Activated CD4-positive, alpha-beta T cell treated with anti-CD3 and anti-CD28 coated beads, Interleukin-2, amount 10 ng/mL, durations not matched to agents 7 days and 5 days (primary cell): ENCODE data around the gene WDR93. TPM values are rescaled to one million over a fixed set of nuclear protein-coding genes. Genes with fewer than 3 reads are reported as not detected.

Experiments used
- CTCF ChIA-PET: fragments of 350-600 bp; sonication (Branson Sonifier 250); formaldehyde crosslinking; loops from one replicate; lab custom pipeline; 2021; ENCODE audit warnings: antibody characterized with exemption; lab: Charles Lee
- POLR2A ChIA-PET: fragments of 350-600 bp; sonication (Branson Sonifier 250); formaldehyde crosslinking; loops from one replicate; lab custom pipeline; 2021; ENCODE audit warnings: antibody characterized with exemption; lab: Charles Lee
- DNase-seq: peaks from one replicate; pipeline ENCODE4 v3.0.0-alpha.2; 2020
- H3K27ac Mint-ChIP-seq: one replicate; pipeline ENCODE4 v1.8.0; 2021; ENCODE audit warnings: mild to moderate bottlenecking, moderate library complexity, mixed read lengths
- H3K27me3 Mint-ChIP-seq: one replicate; pipeline ENCODE4 v1.8.0; 2021; ENCODE audit warnings: mixed read lengths
- H3K36me3 Mint-ChIP-seq: one replicate; pipeline ENCODE4 v1.8.0; 2021; ENCODE audit warnings: low read depth, mixed read lengths
- H3K4me1 Mint-ChIP-seq: one replicate; pipeline ENCODE4 v1.8.0; 2021; ENCODE audit warnings: mixed read lengths
- H3K4me3 Mint-ChIP-seq: one replicate; pipeline ENCODE4 v1.8.0; 2021; ENCODE audit warnings: mild to moderate bottlenecking, moderate library complexity, mixed read lengths
- H3K9me3 Mint-ChIP-seq: one replicate; pipeline ENCODE4 v1.8.0; 2021; ENCODE audit warnings: mixed read lengths
- total RNA-seq, 2 experiments: library from RNA; stranded (reverse); gene quantifications; one replicate each; pipeline ENCODE4 v1.2.3, GENCODE V29; 2021

Gene WDR93
- total RNA-seq = not detected

DNA sequence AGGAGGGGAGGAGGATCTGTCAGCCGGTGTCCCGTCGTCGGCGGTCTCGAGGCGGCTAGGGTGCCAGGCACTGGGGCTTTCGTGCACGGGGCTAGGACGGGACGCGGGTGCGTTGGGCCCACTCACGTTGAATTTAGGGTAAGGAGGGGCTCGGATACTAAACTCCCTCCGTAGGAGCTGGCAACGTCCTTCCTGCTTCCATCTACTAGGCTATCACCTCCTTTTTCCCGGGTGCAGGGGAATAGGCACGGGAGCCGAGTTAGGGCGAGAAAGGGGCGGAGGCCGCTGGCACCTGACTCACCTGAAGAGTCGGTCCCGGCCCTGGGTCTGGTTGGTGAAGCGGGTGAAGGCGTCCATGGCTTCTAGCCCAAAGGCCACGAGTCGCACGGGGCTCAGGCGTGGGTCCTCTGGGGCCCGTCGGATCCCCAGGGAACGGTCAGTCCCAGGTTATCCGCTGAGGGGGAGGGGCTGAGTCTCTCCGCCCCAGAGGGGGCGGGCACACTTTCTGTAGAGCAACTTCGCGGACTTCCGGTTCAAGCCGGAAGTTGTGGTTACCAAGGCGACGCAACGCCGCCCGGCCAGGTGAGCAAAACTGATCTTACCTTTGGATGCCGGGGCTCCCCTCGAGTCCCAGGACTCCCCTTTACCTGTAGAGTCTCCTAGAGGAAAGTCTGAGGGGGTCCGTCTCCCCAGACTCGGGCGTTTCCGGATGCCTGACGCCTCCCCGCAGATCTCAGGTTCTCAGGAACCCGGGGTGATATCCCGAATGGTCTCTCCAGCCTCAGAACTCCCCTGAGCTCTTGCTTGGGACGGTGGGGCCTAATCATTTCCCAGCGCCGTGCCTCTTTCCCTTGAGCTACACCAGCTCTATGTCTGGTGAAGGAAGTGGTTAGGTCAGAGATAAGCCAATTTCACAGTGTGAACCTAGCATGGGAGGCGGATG is at the start of gene WDR93, which contains the start of gene PEX11A:
WDR93 (plus strand) TSS at position 536 of the 943 bp plus-strand sequence. CDS start 10,936 bp downstream, outside the sequence.
PEX11A (minus strand) TSS at position 479 of the 943 bp plus-strand sequence; CDS start at position 357, 122 bp downstream.
- Mint-ChIP-seq H3K4me3 (peak within 1 kb of the TSS; percentile 80), H3K27me3 (peaks cover 5% of the 10 kb centered on the region), H3K27ac (peak within 1 kb of the TSS; percentile 84), H3K9me3 (no peaks in the 10 kb centered on the region), H3K4me1 (peaks cover 22% of the 10 kb centered on the region), H3K36me3 (no peaks in the 10 kb centered on the region)
- DNase-seq = peak; percentile 83
- POLR2A ChIA-PET = no interaction called here
- CTCF ChIA-PET = interaction anchor here (0.6 to 1.2 kb wide), 3 partner anchors 15 to 462 kb away, joined by 3 read pairs; no protein-coding TSS in a partner anchor

DNA sequence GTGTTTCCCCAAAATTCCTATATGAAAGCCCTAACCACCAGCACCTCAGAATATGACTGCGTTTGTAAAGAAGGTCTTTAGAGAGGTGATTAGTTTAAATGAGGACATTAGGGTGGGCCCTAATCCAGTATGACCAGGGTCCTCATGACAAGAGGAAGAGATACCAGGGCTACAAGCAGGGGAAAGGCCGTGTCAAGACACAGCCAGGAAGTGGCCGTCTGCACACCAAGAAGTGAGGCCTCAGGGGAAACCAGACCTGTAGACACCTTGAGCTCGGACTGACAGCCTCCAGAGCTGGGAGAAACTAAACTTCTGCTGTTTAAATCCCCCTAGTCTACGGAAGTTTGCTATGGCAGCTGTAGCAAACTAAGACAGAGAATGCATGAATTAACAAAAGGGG is 49.6 kb upstream of the WDR93 start:
- no peaks in the 10 kb centered on the region for H3K36me3 Mint-ChIP-seq
- DNase-seq = no peak
- H3K27ac Mint-ChIP-seq = no peak overlapping the region
- ChIA-PET POLR2A (interaction anchor here (0.6 kb wide), 1 partner anchor 1439 kb away, joined by 4 read pairs; no protein-coding TSS in a partner anchor), CTCF (interaction anchor here (0.7 kb wide), 1 partner anchor 29 kb away, joined by 3 read pairs; no protein-coding TSS in a partner anchor)
- H3K4me1 Mint-ChIP-seq = no peaks in the 10 kb centered on the region
- H3K9me3 Mint-ChIP-seq = peaks cover 3% of the 10 kb centered on the region
- no peak overlapping the region for H3K4me3 Mint-ChIP-seq
- no peaks in the 10 kb centered on the region for H3K27me3 Mint-ChIP-seq

GRCh38 chr15:89642106-89642505 is 48.5 kb upstream of the WDR93 start:
- peaks cover 3% of the 10 kb centered on the region for H3K9me3 Mint-ChIP-seq
- H3K27ac Mint-ChIP-seq = no peak overlapping the region
- H3K36me3 Mint-ChIP-seq = no peaks in the 10 kb centered on the region
- ChIA-PET POLR2A (no interaction called here), CTCF (no interaction called here)
- peaks cover under 1% of the 10 kb centered on the region for H3K4me1 Mint-ChIP-seq
- no peak overlapping the region for H3K4me3 Mint-ChIP-seq
- no peak for DNase-seq
- no peaks in the 10 kb centered on the region for H3K27me3 Mint-ChIP-seq

DNA sequence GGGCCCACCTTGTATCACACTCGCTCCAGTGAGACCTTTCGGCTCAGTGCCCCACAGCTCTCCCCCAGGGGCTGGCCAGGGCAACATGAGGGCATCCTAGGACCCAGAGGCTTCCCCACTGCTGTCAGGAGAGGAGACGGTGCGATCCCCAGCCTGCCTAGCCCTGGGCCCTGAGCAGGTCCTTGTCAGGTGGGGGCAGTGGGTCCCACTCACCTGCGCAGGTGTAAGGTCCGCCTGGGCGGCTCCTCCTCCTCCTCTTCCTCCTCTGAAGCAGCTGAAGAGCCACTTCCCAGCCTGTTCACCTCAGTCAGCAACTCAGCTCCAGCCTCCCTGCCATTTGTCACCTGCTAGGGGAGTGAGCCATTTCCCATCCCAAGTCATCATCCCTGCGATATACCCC is 44.9 kb upstream of the WDR93 start:
- no peak for DNase-seq
- no peaks in the 10 kb centered on the region for H3K36me3 Mint-ChIP-seq
- peaks cover 3% of the 10 kb centered on the region for H3K4me1 Mint-ChIP-seq
- ChIA-PET POLR2A (interaction anchor here (0.6 kb wide), 2 partner anchors 20 to 552 kb away, joined by 3 to 7 read pairs; no protein-coding TSS in a partner anchor), CTCF (interaction anchor here (1.1 kb wide), 1 partner anchor 18 kb away, joined by 3 read pairs; no protein-coding TSS in a partner anchor)
- H3K27ac Mint-ChIP-seq = no peak overlapping the region
- no peak overlapping the region for H3K4me3 Mint-ChIP-seq
- no peaks in the 10 kb centered on the region for H3K9me3 Mint-ChIP-seq
- no peaks in the 10 kb centered on the region for H3K27me3 Mint-ChIP-seq

DNA sequence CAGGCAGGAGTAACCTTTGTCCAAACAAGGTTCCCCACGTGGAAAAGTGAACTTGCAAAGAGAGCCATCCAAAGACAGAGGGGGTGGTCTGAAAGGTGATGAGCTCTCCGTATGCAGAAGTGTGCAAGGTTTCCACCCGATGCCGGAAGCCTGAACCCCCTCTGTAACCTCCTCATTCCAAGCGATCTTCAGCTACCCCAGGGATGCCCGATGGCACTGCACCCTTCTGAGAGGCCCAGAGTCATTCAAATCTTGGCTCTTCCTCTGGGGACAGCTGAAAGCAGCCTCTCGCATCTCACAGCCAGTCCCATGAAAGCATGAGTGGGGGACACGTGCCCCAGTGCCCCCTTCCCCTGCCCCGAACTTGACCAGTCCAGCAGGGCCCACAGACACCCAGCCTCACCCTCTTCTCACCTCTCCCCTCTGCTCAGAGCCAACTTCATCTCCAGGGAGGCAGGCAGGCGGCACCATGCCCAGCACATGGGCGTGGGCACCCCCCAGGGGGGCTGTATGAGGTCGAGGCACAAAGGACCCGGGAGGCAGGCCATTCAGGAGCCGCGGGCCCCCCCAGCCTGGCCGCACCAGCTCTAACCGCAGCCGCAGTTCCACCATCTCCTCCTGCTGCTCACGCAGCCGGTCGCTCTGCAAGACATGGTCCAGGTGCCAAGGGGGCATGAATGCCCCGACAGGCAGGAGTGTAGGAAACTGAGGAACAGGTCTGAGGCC is 44.0 kb upstream of the WDR93 start:
- Mint-ChIP-seq H3K4me1 (peaks cover 3% of the 10 kb centered on the region), H3K9me3 (no peaks in the 10 kb centered on the region), H3K4me3 (no peak overlapping the region), H3K27ac (no peak overlapping the region), H3K36me3 (no peaks in the 10 kb centered on the region), H3K27me3 (no peaks in the 10 kb centered on the region)
- ChIA-PET POLR2A (interaction anchor here (0.6 kb wide), 1 partner anchor 551 kb away, joined by 7 read pairs; no protein-coding TSS in a partner anchor), CTCF (interaction anchor here (0.6 to 1.1 kb wide), 2 partner anchors 19 to 53 kb away, joined by 3 read pairs; no protein-coding TSS in a partner anchor)
- no peak for DNase-seq

DNA sequence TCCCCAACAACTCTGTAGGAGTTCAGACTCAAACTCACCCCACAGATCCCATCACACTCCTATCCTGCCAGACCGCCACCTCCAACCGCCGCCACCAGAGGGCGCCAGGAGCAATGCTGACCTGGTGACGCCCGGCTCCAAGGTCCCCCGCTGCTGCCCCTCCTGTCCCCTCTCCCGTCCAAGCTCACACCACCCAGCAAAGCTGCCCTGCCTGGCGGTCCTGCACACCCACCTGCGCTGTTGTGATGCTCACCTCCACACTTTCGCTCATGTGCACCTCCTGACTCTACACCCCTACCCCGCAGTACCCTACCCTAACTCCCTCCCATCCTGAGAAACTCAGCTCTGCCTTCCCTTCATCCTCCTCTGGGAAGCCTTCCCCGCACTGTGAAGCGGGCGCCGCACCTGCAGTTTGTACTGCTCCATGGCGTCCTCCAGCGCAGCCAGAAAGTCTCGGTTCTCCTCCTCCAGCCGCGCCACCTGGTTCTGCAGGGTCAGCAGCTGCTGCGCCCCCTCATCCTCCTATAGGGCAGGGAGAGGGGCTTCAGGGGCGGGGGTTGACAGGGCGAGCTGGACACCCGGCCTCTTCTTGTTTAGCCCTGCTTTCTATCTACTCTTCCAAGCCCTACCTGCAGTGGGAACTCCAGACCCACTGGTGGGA is 43.3 kb upstream of the WDR93 start:
- Mint-ChIP-seq H3K9me3 (no peaks in the 10 kb centered on the region), H3K4me3 (no peak overlapping the region), H3K4me1 (peaks cover 3% of the 10 kb centered on the region), H3K27ac (no peak overlapping the region), H3K36me3 (no peaks in the 10 kb centered on the region), H3K27me3 (no peaks in the 10 kb centered on the region)
- POLR2A ChIA-PET = no interaction called here
- CTCF ChIA-PET = interaction anchor here (0.7 kb wide), 1 partner anchor 359 kb away, joined by 3 read pairs; no protein-coding TSS in a partner anchor
- DNase-seq = peak; percentile 71

DNA sequence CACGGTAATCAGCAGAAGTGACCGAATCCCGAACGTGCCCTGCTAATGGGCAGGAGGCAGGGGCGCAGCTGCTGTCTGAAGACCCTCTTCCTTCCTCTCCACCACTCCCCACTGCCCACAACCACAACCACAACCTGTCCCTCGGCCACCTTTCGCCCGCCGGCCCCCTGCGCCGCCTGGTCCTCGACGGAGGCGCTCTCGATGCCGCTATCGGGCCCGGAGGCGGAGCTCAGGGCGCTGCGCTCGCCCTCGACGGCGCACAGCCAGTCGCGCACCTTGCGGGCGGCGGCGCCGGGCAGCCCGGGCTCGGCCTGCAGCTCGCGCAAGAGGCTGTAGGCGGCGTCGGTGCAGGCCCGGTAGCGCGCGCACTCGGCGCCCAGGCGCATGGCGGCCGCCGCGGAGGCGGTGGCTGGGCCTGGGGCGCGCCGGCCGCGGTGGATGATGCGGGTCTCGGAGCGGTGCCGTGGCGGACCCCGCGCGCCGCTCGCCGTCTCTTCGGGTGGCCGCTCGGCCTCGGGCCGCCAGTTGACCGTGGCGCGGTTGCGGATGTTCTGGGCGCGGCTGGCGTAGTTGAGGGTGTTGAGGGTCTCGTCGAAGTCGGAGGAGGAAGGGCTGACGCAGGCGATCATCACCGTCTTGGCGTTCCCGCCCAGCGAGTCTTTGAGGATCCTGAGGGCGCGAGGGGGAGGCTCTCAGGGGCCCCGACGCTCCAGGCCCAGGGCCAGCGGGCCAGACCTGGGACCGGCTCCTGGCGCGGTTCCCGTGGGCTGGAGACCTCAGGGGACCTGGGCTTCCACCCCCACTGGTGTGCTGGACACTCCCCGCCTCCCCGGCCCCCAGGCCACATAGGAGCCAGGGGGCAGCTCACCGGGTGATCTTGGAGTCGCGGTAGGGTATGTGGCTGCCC is 42.3 kb upstream of the WDR93 start:
- Mint-ChIP-seq H3K9me3 (no peaks in the 10 kb centered on the region), H3K4me3 (no peak overlapping the region), H3K36me3 (no peaks in the 10 kb centered on the region), H3K27me3 (peaks cover 4% of the 10 kb centered on the region), H3K27ac (no peak overlapping the region), H3K4me1 (peaks cover 3% of the 10 kb centered on the region)
- no peak for DNase-seq
- POLR2A ChIA-PET = no interaction called here
- CTCF ChIA-PET = no interaction called here

DNA sequence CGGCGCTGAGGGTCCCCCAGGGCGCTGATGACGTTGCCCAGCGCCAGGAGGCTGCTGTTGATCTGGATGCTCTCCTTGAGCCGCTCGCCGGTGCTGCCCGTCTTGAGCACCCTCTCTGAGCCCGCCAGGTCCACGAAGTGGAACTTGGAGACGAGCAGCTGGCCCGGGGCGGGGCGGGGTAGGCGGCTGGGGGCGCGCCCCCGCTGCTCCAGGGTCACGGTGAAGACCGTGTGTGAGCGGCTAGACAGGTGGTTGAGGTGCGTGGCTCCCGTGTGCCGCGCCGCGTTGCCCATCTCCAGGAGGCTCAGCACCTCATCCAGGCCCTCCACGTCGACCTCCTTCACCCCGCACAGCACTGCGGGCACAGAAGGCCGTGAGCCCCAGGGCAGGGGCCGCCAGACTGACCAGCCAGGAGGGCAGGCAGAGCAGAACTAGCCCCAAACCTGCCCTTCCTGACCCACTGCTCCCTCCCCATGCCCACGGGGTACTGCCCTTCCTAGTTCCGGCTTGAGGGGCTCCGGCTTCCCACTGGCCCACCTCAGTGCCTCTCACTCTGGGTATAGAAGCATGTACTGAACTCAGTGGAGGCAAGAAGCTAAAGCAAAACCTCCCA is 41.5 kb upstream of the WDR93 start:
- CTCF ChIA-PET = interaction anchor here (0.6 kb wide), 1 partner anchor 63 kb away, joined by 3 read pairs; no protein-coding TSS in a partner anchor
- DNase-seq = no peak

DNA sequence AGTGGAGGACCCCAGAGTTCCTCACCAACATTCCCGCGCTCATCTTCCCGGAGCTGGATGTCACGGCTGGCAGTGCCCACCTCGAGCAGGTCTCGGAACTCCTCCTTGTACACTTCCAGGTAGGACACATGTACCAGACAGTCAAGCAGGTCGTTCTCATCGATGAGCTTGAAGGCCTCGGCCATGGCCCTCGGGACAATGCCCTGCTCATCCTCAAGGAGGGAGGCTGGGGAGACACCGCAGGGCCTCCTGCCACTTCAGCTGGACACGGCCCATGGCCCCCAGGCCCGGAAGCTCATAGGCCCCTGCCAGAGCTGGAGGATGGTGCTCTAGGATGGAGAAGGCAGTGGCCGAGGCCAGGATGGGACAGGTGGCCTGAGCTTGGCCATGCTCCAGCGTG is 40.9 kb upstream of the WDR93 start:
- Mint-ChIP-seq H3K4me3 (no peak overlapping the region), H3K27me3 (peaks cover 12% of the 10 kb centered on the region), H3K9me3 (no peaks in the 10 kb centered on the region), H3K36me3 (no peaks in the 10 kb centered on the region), H3K27ac (no peak overlapping the region), H3K4me1 (peaks cover 9% of the 10 kb centered on the region)
- ChIA-PET POLR2A (no interaction called here), CTCF (interaction anchor here (0.6 kb wide), 1 partner anchor 62 kb away, joined by 3 read pairs; no protein-coding TSS in a partner anchor)
- DNase-seq = no peak

More for the DNA sequence above, 41.5 kb upstream of the WDR93 start:
- peaks cover 3% of the 10 kb centered on the region for H3K4me1 Mint-ChIP-seq
- no peaks in the 10 kb centered on the region for H3K36me3 Mint-ChIP-seq
- no peak overlapping the region for H3K27ac Mint-ChIP-seq
- POLR2A ChIA-PET = no interaction called here
- no peak overlapping the region for H3K4me3 Mint-ChIP-seq
- H3K9me3 Mint-ChIP-seq = no peaks in the 10 kb centered on the region
- peaks cover 6% of the 10 kb centered on the region for H3K27me3 Mint-ChIP-seq

GRCh38 chr15:89652131-89652530 is 38.5 kb upstream of the WDR93 start:
- POLR2A ChIA-PET = no interaction called here
- H3K27me3 Mint-ChIP-seq = peaks cover 30% of the 10 kb centered on the region
- DNase-seq = no peak
- no peak overlapping the region for H3K4me3 Mint-ChIP-seq
- no peak overlapping the region for H3K27ac Mint-ChIP-seq
- CTCF ChIA-PET = no interaction called here
- H3K9me3 Mint-ChIP-seq = no peaks in the 10 kb centered on the region
- H3K36me3 Mint-ChIP-seq = peaks cover 2% of the 10 kb centered on the region
- peaks cover 17% of the 10 kb centered on the region for H3K4me1 Mint-ChIP-seq

DNA sequence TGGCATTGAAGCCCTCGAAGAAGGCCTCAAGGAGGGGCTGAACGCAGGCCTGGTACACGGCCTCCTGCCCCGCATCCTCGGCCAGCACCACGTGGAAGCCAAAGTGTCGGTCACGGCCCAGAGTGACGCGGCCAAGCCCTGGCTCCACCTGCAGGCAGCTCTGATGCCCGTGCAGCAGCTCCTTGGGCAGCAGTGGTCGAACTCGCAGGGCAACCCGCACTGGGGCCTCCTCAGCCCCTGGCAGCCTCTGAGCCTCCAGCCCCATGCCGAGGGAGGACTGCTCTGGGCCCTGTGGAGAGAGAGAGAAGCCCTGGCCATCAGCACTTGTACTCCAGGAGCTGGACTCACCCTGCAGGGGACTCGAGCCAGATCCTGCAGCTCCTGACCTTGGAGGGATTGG is 37.9 kb upstream of the WDR93 start:
- Mint-ChIP-seq H3K4me3 (no peak overlapping the region), H3K27me3 (peaks cover 33% of the 10 kb centered on the region), H3K27ac (no peak overlapping the region), H3K9me3 (no peaks in the 10 kb centered on the region), H3K36me3 (peaks cover 2% of the 10 kb centered on the region), H3K4me1 (peaks cover 14% of the 10 kb centered on the region)
- CTCF ChIA-PET = no interaction called here
- POLR2A ChIA-PET = no interaction called here
- no peak for DNase-seq
